HG03095 (cell line): Measurements from ENCODE around the gene FCRL6.

ENCODE experiments used
- ATAC-seq: cut with Tn5 transposase; IDR thresholded peaks from one replicate; pipeline ENCODE4 v1.9.1; 2021; ENCODE audit warnings: moderate library complexity; ENCODE audit not compliant: unreplicated experiment

FCRL6 gene

GRCh38 chr1:159798893-159799292 is 3.3 kb upstream of the FCRL6 start:
- ATAC-seq: no peak

- no peak for ATAC-seq
Measured at GRCh38 chr1:159799446-159799985, 2.6 kb upstream of the FCRL6 start.

- ATAC-seq: no peak
Measured at GRCh38 chr1:159800177-159800930, 1.8 kb upstream of the FCRL6 start.

- ATAC-seq: no peak
Measured at GRCh38 chr1:159803956-159804689, 2.0 kb downstream of the FCRL6 start.

- ATAC-seq: no peak
Measured at GRCh38 chr1:159804924-159805323, 2.8 kb downstream of the FCRL6 start.

GRCh38 chr1:159815926-159816325 is 13.8 kb downstream of the FCRL6 start:
- ATAC-seq: no peak

- ATAC-seq: no peak
Measured at GRCh38 chr1:159817276-159818041, 15.3 kb downstream of the FCRL6 start.

GRCh38 chr1:159821171-159821867 is 19.2 kb downstream of the FCRL6 start:
- no peak for ATAC-seq

- ATAC-seq: no peak
Measured at GRCh38 chr1:159823406-159823805, 21.2 kb downstream of the FCRL6 start.

GRCh38 chr1:159825564-159825963 is 23.4 kb downstream of the FCRL6 start:
- ATAC-seq: no peak

- ATAC-seq: no peak
Measured at GRCh38 chr1:159826441-159827101, 24.4 kb downstream of the FCRL6 start, which contains the start of gene SLAMF8. TSS of gene SLAMF8 (plus strand) at chr1:159826873. CDS start at chr1:159826899, 26 bp downstream.

- ATAC-seq: no peak
Measured at GRCh38 chr1:159827102-159827490, 24.9 kb downstream of the FCRL6 start.

- no peak for ATAC-seq
Measured at GRCh38 chr1:159827549-159827948, 25.4 kb downstream of the FCRL6 start.

GRCh38 chr1:159828176-159828575 is 26.0 kb downstream of the FCRL6 start:
- ATAC-seq: no peak

- ATAC-seq: no peak
Measured at GRCh38 chr1:159828581-159829272, 26.6 kb downstream of the FCRL6 start.

GRCh38 chr1:159829273-159829634 is 27.1 kb downstream of the FCRL6 start:
- peak; percentile 64 for ATAC-seq

GRCh38 chr1:159829822-159830465 is 27.8 kb downstream of the FCRL6 start:
- ATAC-seq: no peak

- ATAC-seq: no peak
Measured at GRCh38 chr1:159830722-159831121, 28.6 kb downstream of the FCRL6 start.
